CD4-positive, alpha-beta memory T cell (primary cell): ENCODE results near the gene ADIPOR1. TPM values are rescaled to one million over a fixed set of nuclear protein-coding genes. Genes with fewer than 3 reads are reported as not detected.
"Not testable (repeated sequence)": the region's sequence is repeated elsewhere in the genome, so short reads cannot be mapped to it uniquely, and the experiment has no call there.

ENCODE experiments used
- CTCF ChIA-PET: fragments of 350-600 bp; sonication (Branson Sonifier 250); formaldehyde crosslinking; loops from one replicate; lab custom pipeline; 2021; ENCODE audit warnings: inconsistent platforms; ENCODE audit not compliant: partially characterized antibody; lab: Charles Lee
- POLR2A ChIA-PET: fragments of 350-600 bp; sonication (Branson Sonifier 250); formaldehyde crosslinking; loops from one replicate; lab custom pipeline; 2021; ENCODE audit not compliant: partially characterized antibody; lab: Charles Lee
- DNase-seq, 5 donors: peaks; one replicate each; pipeline versions ENCODE4 v3.0.0 to v3.0.0-alpha.2; 2020 to 2022; ENCODE audit warnings: mixed read lengths in 1 of 5
- H3K27ac ChIP-seq: one replicate; pipeline ENCODE4 v1.7.0; 2013; ENCODE audit warnings: low read depth, low read length
- H3K27me3 ChIP-seq: 2 replicates; pipeline ENCODE4 v1.7.0; 2013; ENCODE audit warnings: mild to moderate bottlenecking, low read length, moderate library complexity; ENCODE audit not compliant: insufficient read depth
- H3K36me3 ChIP-seq: 2 replicates; pipeline ENCODE4 v1.7.0; 2013; ENCODE audit warnings: mild to moderate bottlenecking, low read length, moderate library complexity; ENCODE audit not compliant: insufficient read depth
- H3K4me1 ChIP-seq: 2 replicates; pipeline ENCODE4 v1.7.0; 2013; ENCODE audit warnings: mild to moderate bottlenecking, low read length, moderate library complexity; ENCODE audit not compliant: insufficient read depth
- H3K4me3 ChIP-seq, 2 donors: one replicate each; pipeline ENCODE4 v1.7.0; 2013; ENCODE audit warnings: low read length in 2 of 2, mild to moderate bottlenecking in 1 of 2
- H3K9me3 ChIP-seq, 2 donors: one replicate each; pipeline ENCODE4 v1.7.0; 2013; ENCODE audit warnings: low read length in 2 of 2, control low read depth in 1 of 2; ENCODE audit not compliant: control insufficient read depth in 1 of 2
- H3K27ac Mint-ChIP-seq, 7 donors: one replicate each; pipeline ENCODE4 v1.8.0; 2020 to 2021; ENCODE audit warnings: mixed read lengths in 7 of 7, mild to moderate bottlenecking in 6 of 7, inconsistent platforms in 3 of 7, moderate library complexity in 3 of 7
- H3K27me3 Mint-ChIP-seq, 2 donors: one replicate each; pipeline ENCODE4 v1.8.0; 2020 to 2021; ENCODE audit warnings: mixed read lengths in 2 of 2
- H3K36me3 Mint-ChIP-seq, 2 donors: one replicate each; pipeline ENCODE4 v1.8.0; 2020 to 2021; ENCODE audit warnings: mixed read lengths in 2 of 2, inconsistent platforms in 1 of 2, mild to moderate bottlenecking in 1 of 2
- H3K4me1 Mint-ChIP-seq, 4 donors: one replicate each; pipeline ENCODE4 v1.8.0; 2020 to 2021; ENCODE audit warnings: mixed read lengths in 4 of 4, mild to moderate bottlenecking in 1 of 4
- H3K4me3 Mint-ChIP-seq, 8 donors: one replicate each; pipeline ENCODE4 v1.8.0; 2020 to 2021; ENCODE audit warnings: mixed read lengths in 8 of 8, mild to moderate bottlenecking in 7 of 8, moderate library complexity in 6 of 8, inconsistent platforms in 3 of 8
- H3K9me3 Mint-ChIP-seq, 8 donors: one replicate each; pipeline ENCODE4 v1.8.0; 2020 to 2021; ENCODE audit warnings: mixed read lengths in 8 of 8, mild to moderate bottlenecking in 5 of 8, inconsistent platforms in 3 of 8, moderate library complexity in 1 of 8
- intact Hi-C: fragments of 100-400 bp; cut with micrococcal nuclease; formaldehyde crosslinking; loops from one replicate; pipeline ENCODE4 v1.15.1; 2023
- polyA plus RNA-seq, 2 donors: library from polyadenylated mRNA; unstranded; fragments of 300-500 nt; fragmentation: Illumina TruSeq; gene quantifications; one replicate each; pipeline ENCODE4 v1.2.3, GENCODE V29; 2021
- total RNA-seq, 2 experiments: library from RNA; stranded (reverse); gene quantifications; one replicate each; pipeline ENCODE4 v1.2.3, GENCODE V29; 2021

The ADIPOR1 gene
- total and polyA plus RNA-seq, 4 experiments from 2014 or later, result 52.6 to 164 (median 78.3) TPM

- no peak overlapping the region for H3K4me3 Mint-ChIP-seq
- ChIA-PET CTCF (no interaction called here), POLR2A (no interaction called here)
- no peak for DNase-seq
- Histone ChIP-seq H3K9me3 (no peaks in the 10 kb centered on the region), H3K4me1 (no peaks in the 10 kb centered on the region), H3K27me3 (no peaks in the 10 kb centered on the region), H3K36me3 (peaks cover 39% of the 10 kb centered on the region), H3K27ac (no peak overlapping the region), H3K4me3 (no peak overlapping the region)
- H3K27ac Mint-ChIP-seq, result no peak overlapping the region
- intact Hi-C loops, result no loop called here
- H3K4me1 Mint-ChIP-seq, result no peaks in the 10 kb centered on the region
- H3K36me3 Mint-ChIP-seq, result peaks cover 20 to 58% of the 10 kb centered on the region in 2 donors
- H3K9me3 Mint-ChIP-seq, result no peaks in the 10 kb centered on the region
- no peaks in the 10 kb centered on the region for H3K27me3 Mint-ChIP-seq
Measured at GRCh38 chr1:202905331-202905730, 52.8 kb downstream of the ADIPOR1 start.

GRCh38 chr1:202903808-202904207, 54.3 kb downstream of the ADIPOR1 start:
- H3K9me3 ChIP-seq, H3K27ac ChIP-seq, H3K9me3 Mint-ChIP-seq, DNase-seq, H3K27me3 ChIP-seq, H3K4me1 Mint-ChIP-seq, H3K4me3 Mint-ChIP-seq, H3K27ac Mint-ChIP-seq, H3K27me3 Mint-ChIP-seq, intact Hi-C loops, H3K4me1 ChIP-seq, H3K4me3 ChIP-seq, CTCF ChIA-PET: not testable (repeated sequence)
- peaks cover 26% of the 10 kb centered on the region for H3K36me3 ChIP-seq
- H3K36me3 Mint-ChIP-seq, result peaks cover 12 to 52% of the 10 kb centered on the region in 2 donors
- POLR2A ChIA-PET, result interaction anchor here (1.2 kb wide), 1 partner anchor 16 kb away, joined by 5 read pairs; no protein-coding TSS in a partner anchor

- peaks cover 0 to 1% (median 0%) of the 10 kb centered on the region in 4 donors for H3K4me1 Mint-ChIP-seq
- Histone ChIP-seq H3K4me3 (no peak overlapping the region), H3K27me3 (no peaks in the 10 kb centered on the region), H3K36me3 (peaks cover 15% of the 10 kb centered on the region), H3K27ac (no peak overlapping the region), H3K4me1 (no peaks in the 10 kb centered on the region), H3K9me3 (no peaks in the 10 kb centered on the region)
- DNase-seq, result no peak
- H3K36me3 Mint-ChIP-seq, result peaks cover 14 to 47% of the 10 kb centered on the region in 2 donors
- ChIA-PET CTCF (no interaction called here), POLR2A (no interaction called here)
- no peak overlapping the region for H3K4me3 Mint-ChIP-seq
- no peaks in the 10 kb centered on the region for H3K27me3 Mint-ChIP-seq
- no peak overlapping the region for H3K27ac Mint-ChIP-seq
- H3K9me3 Mint-ChIP-seq, result no peaks in the 10 kb centered on the region
- intact Hi-C loops, result no loop called here
Measured at GRCh38 chr1:202901555-202901954, 56.6 kb downstream of the ADIPOR1 start.

GRCh38 chr1:202892501-202892900, 65.6 kb downstream of the ADIPOR1 start:
- H3K36me3 Mint-ChIP-seq, result peaks cover 33 to 63% of the 10 kb centered on the region in 2 donors
- Histone ChIP-seq H3K36me3 (peaks cover 44% of the 10 kb centered on the region), H3K27ac (no peak overlapping the region), H3K4me1 (peaks cover 15% of the 10 kb centered on the region), H3K27me3 (no peaks in the 10 kb centered on the region), H3K9me3 (no peaks in the 10 kb centered on the region), H3K4me3 (no peak overlapping the region)
- no peaks in the 10 kb centered on the region for H3K27me3 Mint-ChIP-seq
- peaks cover 10 to 20% (median 14%) of the 10 kb centered on the region in 4 donors for H3K4me1 Mint-ChIP-seq
- no peak overlapping the region for H3K4me3 Mint-ChIP-seq
- no peaks in the 10 kb centered on the region for H3K9me3 Mint-ChIP-seq
- DNase-seq, result no peak
- ChIA-PET POLR2A (no interaction called here), CTCF (no interaction called here)
- no peak overlapping the region for H3K27ac Mint-ChIP-seq
- intact Hi-C loops, result no loop called here

Other genes with a start within 250 kb of the ADIPOR1 start
- gene SYT2, start 247.9 kb downstream of the ADIPOR1 start, total RNA-seq, result not detected
- gene SYT2, start 247.9 kb downstream of the ADIPOR1 start, polyA plus RNA-seq, result under 1 TPM in 1 of 2 donors, not detected in 1; 0.03 TPM
- 10 to 100 TPM; 60.7 to 64.6 TPM for gene KDM5B, start 149.9 kb downstream of the ADIPOR1 start, total RNA-seq
- gene KDM5B, start 149.9 kb downstream of the ADIPOR1 start, polyA plus RNA-seq, result 10 to 100 TPM in 1 of 2 donors, 1 to 10 TPM in 1; 6.5 to 18.0 TPM
- not detected for gene PCAT6, start 147.4 kb downstream of the ADIPOR1 start, total RNA-seq
- gene PCAT6, start 147.4 kb downstream of the ADIPOR1 start, polyA plus RNA-seq, result 1 to 10 TPM in 1 of 2 donors, not detected in 1; 1.0 TPM
- 10 to 100 TPM; 17.3 to 18.7 TPM for gene RABIF, start 69.2 kb downstream of the ADIPOR1 start, total RNA-seq
- gene RABIF, start 69.2 kb downstream of the ADIPOR1 start, polyA plus RNA-seq, result 10 to 100 TPM; 24.2 to 25.0 TPM
- gene KLHL12, start 31.1 kb downstream of the ADIPOR1 start, total RNA-seq, result 10 to 100 TPM; 24.2 to 27.1 TPM
- 10 to 100 TPM; 24.5 to 27.1 TPM for gene KLHL12, start 31.1 kb downstream of the ADIPOR1 start, polyA plus RNA-seq
- gene CYB5R1, start 8.9 kb upstream of the ADIPOR1 start, total RNA-seq, result 10 to 100 TPM; 48.6 to 51.8 TPM
- 10 to 100 TPM; 52.0 to 81.9 TPM for gene CYB5R1, start 8.9 kb upstream of the ADIPOR1 start, polyA plus RNA-seq
- gene TMEM183A, start 49.1 kb upstream of the ADIPOR1 start, total RNA-seq, result 10 to 100 TPM; 69.3 to 70.3 TPM
- gene TMEM183A, start 49.1 kb upstream of the ADIPOR1 start, polyA plus RNA-seq, result 10 to 100 TPM; 53.9 to 71.2 TPM
- 1 to 10 TPM; 1.4 to 1.5 TPM for gene PPFIA4, start 68.2 kb upstream of the ADIPOR1 start, total RNA-seq
- not detected for gene PPFIA4, start 68.2 kb upstream of the ADIPOR1 start, polyA plus RNA-seq
- not detected for gene MYOG, start 127.7 kb upstream of the ADIPOR1 start, total RNA-seq
- gene MYOG, start 127.7 kb upstream of the ADIPOR1 start, polyA plus RNA-seq, result not detected
- gene ADORA1, start 169.4 kb upstream of the ADIPOR1 start, total RNA-seq, result not detected
- under 1 TPM in 1 of 2 donors, not detected in 1; 0.10 TPM for gene ADORA1, start 169.4 kb upstream of the ADIPOR1 start, polyA plus RNA-seq
- not detected for gene MYBPH, start 217.5 kb upstream of the ADIPOR1 start, total RNA-seq
- gene MYBPH, start 217.5 kb upstream of the ADIPOR1 start, polyA plus RNA-seq, result not detected
- 1 to 10 TPM; 5.2 to 5.7 TPM for gene CHI3L1, start 228.4 kb upstream of the ADIPOR1 start, total RNA-seq
- gene CHI3L1, start 228.4 kb upstream of the ADIPOR1 start, polyA plus RNA-seq, result not detected